H1 (cell line): ENCODE measurements around the gene DAG1.

Experiments
- EZH2 ChIP-seq: fragments of 200-600 bp; sonication (generic); IDR thresholded peaks from 2 replicates; pipeline ENCODE4 v1.7.1; 2012; ENCODE audit warnings: low read depth, mild to moderate bottlenecking, moderate library complexity, low read length, inconsistent platforms; ENCODE audit not compliant: severe bottlenecking
- KDM1A ChIP-seq: fragments of 200-600, 300-600 bp; sonication (generic); IDR thresholded peaks from 2 replicates; pipeline ENCODE4 v1.7.1; 2016; ENCODE audit warnings: mild to moderate bottlenecking, low read length, borderline replicate concordance
- POLR2A ChIP-seq, 2 experiments: IDR thresholded peaks; 1 replicate in 1 of 2; 2 replicates in 1 of 2; pipeline ENCODE4 v1.6.1; 2011; ENCODE audit warnings: low read depth in 2 of 2, low read length in 2 of 2, mild to moderate bottlenecking in 2 of 2; ENCODE audit errors: control extremely low read depth in 1 of 2
- POLR2AphosphoS5 ChIP-seq: IDR thresholded peaks from 2 replicates; pipeline ENCODE4 v1.6.1; 2011; ENCODE audit warnings: low read depth, low read length
- RFX5 ChIP-seq: IDR thresholded peaks from 2 replicates; pipeline ENCODE4 v1.6.1; 2011; ENCODE audit warnings: low read depth, low read length, improper control_type of control experiment, borderline replicate concordance
- TF ChIP-seq, protein P1 (sequence below), 3 experiments: IDR thresholded peaks; 1 replicate in 2 of 3; 2 replicates in 1 of 3; pipeline versions ENCODE4 v1.5.1 to v1.6.1; 2011; ENCODE audit warnings: low read length in 3 of 3, mild to moderate bottlenecking in 3 of 3, inconsistent platforms in 2 of 3, low read depth in 1 of 3, moderate library complexity in 1 of 3; ENCODE audit not compliant: insufficient read depth in 1 of 3; ENCODE audit errors: control extremely low read depth in 1 of 3
- TF ChIP-seq, protein P2 (sequence below): IDR thresholded peaks from 2 replicates; pipeline ENCODE4 v1.6.1; 2012; ENCODE audit warnings: inconsistent platforms

- no peak for TF ChIP-seq POLR2A (IDR thresholded peaks at IDR 0.05; ENCODE audit: control extremely low read depth in 1 of 2, low read depth in 2 of 2, low read length in 2 of 2)
- TF ChIP-seq, protein P1, sequence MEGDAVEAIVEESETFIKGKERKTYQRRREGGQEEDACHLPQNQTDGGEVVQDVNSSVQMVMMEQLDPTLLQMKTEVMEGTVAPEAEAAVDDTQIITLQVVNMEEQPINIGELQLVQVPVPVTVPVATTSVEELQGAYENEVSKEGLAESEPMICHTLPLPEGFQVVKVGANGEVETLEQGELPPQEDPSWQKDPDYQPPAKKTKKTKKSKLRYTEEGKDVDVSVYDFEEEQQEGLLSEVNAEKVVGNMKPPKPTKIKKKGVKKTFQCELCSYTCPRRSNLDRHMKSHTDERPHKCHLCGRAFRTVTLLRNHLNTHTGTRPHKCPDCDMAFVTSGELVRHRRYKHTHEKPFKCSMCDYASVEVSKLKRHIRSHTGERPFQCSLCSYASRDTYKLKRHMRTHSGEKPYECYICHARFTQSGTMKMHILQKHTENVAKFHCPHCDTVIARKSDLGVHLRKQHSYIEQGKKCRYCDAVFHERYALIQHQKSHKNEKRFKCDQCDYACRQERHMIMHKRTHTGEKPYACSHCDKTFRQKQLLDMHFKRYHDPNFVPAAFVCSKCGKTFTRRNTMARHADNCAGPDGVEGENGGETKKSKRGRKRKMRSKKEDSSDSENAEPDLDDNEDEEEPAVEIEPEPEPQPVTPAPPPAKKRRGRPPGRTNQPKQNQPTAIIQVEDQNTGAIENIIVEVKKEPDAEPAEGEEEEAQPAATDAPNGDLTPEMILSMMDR (IDR thresholded peaks at IDR 0.05; ENCODE audit: control extremely low read depth in 1 of 3, insufficient read depth in 1 of 3, low read depth in 1 of 3, low read length in 3 of 3): no peak
- TF ChIP-seq RFX5: no peak
- TF ChIP-seq, protein P2, sequence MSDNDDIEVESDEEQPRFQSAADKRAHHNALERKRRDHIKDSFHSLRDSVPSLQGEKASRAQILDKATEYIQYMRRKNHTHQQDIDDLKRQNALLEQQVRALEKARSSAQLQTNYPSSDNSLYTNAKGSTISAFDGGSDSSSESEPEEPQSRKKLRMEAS: no peak
- no peak for TF ChIP-seq KDM1A
- TF ChIP-seq EZH2: no peak
- TF ChIP-seq POLR2AphosphoS5: no peak
Measured at GRCh38 chr3:49454898-49455681, 15.0 kb upstream of the DAG1 start.
